ENCODE measurements around the gene CALCA.

The CALCA gene

GRCh38 chr11:14972581-14973495 lies 687 bp upstream of the CALCA start:
- no peak for DNase-seq (ENCODE audit: extremely low spot score)
- POLR2A ChIA-PET = no interaction called here
- CTCF ChIA-PET = interaction anchor here (1.4 to 3.3 kb wide), 5 partner anchors 19 to 102 kb away, joined by 4 to 21 read pairs (median 12); partner anchors contain the start of gene CALCB
- TF ChIP-seq CTCF (IDR thresholded peaks at IDR 0.05; ENCODE audit: control extremely low read depth, extremely low read depth, low read depth, missing control alignments) = no peak

DNA sequence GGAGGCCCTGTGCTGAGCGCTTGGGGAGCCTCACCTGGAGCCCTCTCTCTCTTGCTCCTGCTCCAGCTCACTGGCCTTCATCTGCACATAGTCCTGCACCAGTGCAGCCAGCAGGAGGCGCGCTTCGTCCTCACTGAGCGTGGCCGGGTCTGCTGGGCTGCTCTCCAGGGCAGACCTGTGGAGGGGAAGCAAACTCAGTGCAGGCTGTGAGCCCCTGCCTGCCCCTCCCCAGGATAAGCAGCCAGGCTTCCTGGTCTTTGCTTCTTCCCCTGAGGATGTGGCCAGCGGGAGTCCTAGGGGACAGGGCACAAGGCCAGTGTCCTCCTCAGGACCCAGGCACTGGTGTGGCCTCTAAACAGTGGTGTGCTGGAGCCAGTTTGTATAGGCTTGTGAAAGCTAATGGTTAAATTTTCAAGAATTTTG lies 2.2 kb downstream of the CALCA start:
- ChIA-PET CTCF (interaction anchor here (1.0 to 2.6 kb wide), 7 partner anchors 11 to 240 kb away, joined by 3 to 15 read pairs (median 4); no protein-coding TSS in a partner anchor), POLR2A (no interaction called here)
- DNase-seq (ENCODE audit: extremely low spot score) = no peak

DNA sequence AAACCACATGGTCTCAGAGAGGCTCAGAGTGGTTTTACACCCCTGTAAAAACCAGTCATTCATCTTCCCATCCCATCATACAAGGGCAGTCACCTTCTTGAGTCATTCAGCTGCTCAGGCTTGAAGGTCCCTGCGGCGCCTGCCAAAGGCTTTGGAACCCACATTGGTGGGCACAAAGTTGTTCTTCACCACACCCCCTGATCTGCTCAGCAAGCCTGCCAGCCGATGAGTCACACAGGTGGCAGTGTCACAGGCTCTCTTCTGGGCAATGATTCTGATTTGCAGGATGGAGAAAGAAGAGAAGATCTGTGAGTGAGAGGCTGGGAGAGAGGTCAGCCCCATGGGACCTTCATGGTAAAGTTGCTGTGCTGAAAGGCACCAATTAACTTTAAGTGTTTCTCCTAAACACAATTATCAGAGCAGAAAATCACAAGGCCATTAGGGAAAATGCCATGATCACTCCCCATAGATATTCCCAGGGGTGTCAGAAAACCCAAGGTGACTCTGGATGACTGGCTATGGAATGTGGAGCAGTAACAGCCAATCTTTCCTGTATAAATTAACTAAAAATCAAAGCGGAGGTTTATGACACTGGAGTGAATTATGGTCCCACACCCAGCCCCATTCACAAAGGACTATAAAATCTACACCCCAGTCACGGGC lies 4.4 kb downstream of the CALCA start:
- TF ChIP-seq CTCF (IDR thresholded peaks at IDR 0.05; ENCODE audit: control extremely low read depth, extremely low read depth, low read depth, missing control alignments) = no peak
- no peak for DNase-seq (ENCODE audit: extremely low spot score)
- POLR2A ChIA-PET = interaction anchor here (0.6 kb wide), 1 partner anchor 93 kb away, joined by 7 read pairs; no protein-coding TSS in a partner anchor
- CTCF ChIA-PET = interaction anchor here (1.1 to 2.6 kb wide), 5 partner anchors 13 to 60 kb away, joined by 3 to 9 read pairs (median 5); no protein-coding TSS in a partner anchor

More for the DNA sequence above, 2.2 kb downstream of the CALCA start:
- peak; percentile 60 for TF ChIP-seq CTCF (IDR thresholded peaks at IDR 0.05; ENCODE audit: control extremely low read depth, extremely low read depth, low read depth, missing control alignments)

DNA sequence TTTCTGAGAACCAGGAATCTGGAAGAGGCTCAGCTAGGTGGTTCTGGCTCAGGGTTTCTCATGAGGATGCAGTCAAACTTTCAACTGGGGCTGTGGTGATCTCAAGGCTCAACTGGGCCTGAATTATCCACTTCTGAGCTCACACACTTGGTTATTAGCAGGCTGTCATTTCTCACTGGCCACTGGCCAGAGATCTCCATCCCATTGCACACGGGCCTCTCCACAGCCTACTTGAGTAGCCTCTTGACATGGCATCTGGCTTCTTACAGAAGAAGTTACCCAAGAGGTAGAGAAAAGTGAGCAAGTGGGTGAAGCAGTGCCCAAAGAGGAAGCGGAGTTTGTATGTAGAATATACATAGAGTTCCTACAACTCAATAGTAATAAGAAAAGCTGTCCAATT lies 16.0 kb downstream of the CALCA start:
- ChIA-PET POLR2A (no interaction called here), CTCF (interaction anchor here (1.0 to 2.6 kb wide), 2 partner anchors 9 to 13 kb away, joined by 4 to 9 read pairs; no protein-coding TSS in a partner anchor)
- DNase-seq (ENCODE audit: extremely low spot score) = no peak
- TF ChIP-seq CTCF (IDR thresholded peaks at IDR 0.05; ENCODE audit: control extremely low read depth, extremely low read depth, low read depth, missing control alignments) = no peak

DNA sequence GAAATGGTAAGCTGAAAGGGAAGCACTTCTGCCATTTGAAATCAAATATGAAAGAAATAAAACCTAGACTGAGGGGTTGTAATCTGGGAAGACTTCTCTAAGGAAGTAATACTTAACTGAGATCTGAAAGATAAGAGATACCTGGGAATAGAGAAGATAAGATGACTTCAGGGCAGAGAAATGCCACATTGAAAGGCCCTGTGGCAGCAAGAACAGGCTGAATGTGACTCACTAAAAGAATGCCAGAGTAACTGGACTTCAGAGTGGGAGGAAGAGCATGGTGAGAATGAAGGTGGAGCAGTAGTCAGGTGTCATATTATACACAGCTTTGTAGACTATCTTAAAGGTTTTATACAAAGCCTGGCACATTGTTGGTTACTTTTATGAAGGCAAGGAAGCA lies 17.6 kb downstream of the CALCA start:
- DNase-seq (ENCODE audit: extremely low spot score) = no peak
- no peak for TF ChIP-seq CTCF (IDR thresholded peaks at IDR 0.05; ENCODE audit: control extremely low read depth, extremely low read depth, low read depth, missing control alignments)
- CTCF ChIA-PET = interaction anchor here (0.8 to 2.6 kb wide), 4 partner anchors 15 to 46 kb away, joined by 3 to 9 read pairs (median 6); partner anchors contain the start of gene CALCA
- POLR2A ChIA-PET = no interaction called here

DNA sequence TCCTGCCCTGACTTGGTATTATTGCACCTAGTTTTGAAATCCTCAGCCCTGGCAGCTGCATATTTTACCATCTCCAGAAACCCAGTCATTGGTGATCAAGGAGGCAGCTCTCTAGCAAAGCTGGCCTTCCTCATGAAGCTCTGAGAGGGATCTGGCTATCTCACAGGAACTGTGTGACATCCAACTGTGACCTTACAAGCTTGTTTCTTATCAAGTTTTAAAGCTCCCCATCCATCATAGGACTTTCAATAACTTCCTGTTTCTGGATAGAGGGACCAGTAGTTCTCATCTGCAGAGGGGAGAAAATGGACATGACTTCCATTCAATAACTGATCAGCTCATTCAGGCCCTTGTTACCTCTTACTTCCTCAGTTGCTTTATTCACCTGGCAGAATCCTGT lies 18.2 kb downstream of the CALCA start:
- no peak for TF ChIP-seq CTCF (IDR thresholded peaks at IDR 0.05; ENCODE audit: control extremely low read depth, extremely low read depth, low read depth, missing control alignments)
- ChIA-PET CTCF (interaction anchor here (0.8 to 2.6 kb wide), 6 partner anchors 15 to 52 kb away, joined by 3 to 9 read pairs (median 4); partner anchors contain the start of gene CALCA), POLR2A (no interaction called here)
- no peak for DNase-seq (ENCODE audit: extremely low spot score)
